ENCODE measurements around the gene RAD23B. TPM values are rescaled to one million over a fixed set of nuclear protein-coding genes. Genes with fewer than 3 reads are reported as not detected.

RAD23B gene
- total RNA-seq, 1 experiment from 2014 or later = 176 TPM

GRCh38 chr9:107276966-107277710, 5.9 kb upstream of the RAD23B start:
- Histone ChIP-seq H4K20me1 (ENCODE audit: insufficient read depth) (no peaks in the 10 kb centered on the region), H3F3A (ENCODE audit: insufficient read depth, low read depth) (peaks cover 41% of the 10 kb centered on the region), H2AFZ (no peak overlapping the region), H3K27ac (no peak overlapping the region), H3K4me3 (no peak overlapping the region), H3K27me3 (ENCODE audit: insufficient read depth, low read depth) (no peaks in the 10 kb centered on the region), H3K9me3 (ENCODE audit: insufficient read depth, low read depth) (no peaks in the 10 kb centered on the region), H3K79me2 (ENCODE audit: low read depth) (no peaks in the 10 kb centered on the region; the same call in 1 of the 2 replicates), H3K36me3 (ENCODE audit: low read depth) (no peaks in the 10 kb centered on the region), H3K4me1 (replicated peaks; ENCODE audit: insufficient read depth) (peaks cover 51% of the 10 kb centered on the region), H3K4me2 (no peak overlapping the region), H3K9me2 (ENCODE audit: insufficient read depth) (no peaks in the 10 kb centered on the region)
- no TSS peak for BruUV-seq (replicated peaks)
- DNase-seq = no peak
- TF ChIP-seq EZH2 (IDR thresholded peaks at IDR 0.05; ENCODE audit: low read depth) (no peak), CTCF (conservative IDR thresholded peaks at IDR 0.05) (no peak)
- CTCF ChIA-PET = no interaction called here
- intact Hi-C loops (cut with micrococcal nuclease; ENCODE audit: unreplicated experiment) = no loop called here
- POLR2A ChIA-PET (ENCODE audit: unreplicated experiment) = no interaction called here

- H3K27ac ChIP-seq = no peak overlapping the region
- H3K79me2 ChIP-seq (ENCODE audit: low read depth) = no peaks in the 10 kb centered on the region; the same call in 1 of the 2 replicates
- no peaks in the 10 kb centered on the region for H3K9me3 ChIP-seq (ENCODE audit: insufficient read depth, low read depth)
- CTCF ChIA-PET = no interaction called here
- TF ChIP-seq CTCF (conservative IDR thresholded peaks at IDR 0.05) = no peak
- no peak for TF ChIP-seq EZH2 (IDR thresholded peaks at IDR 0.05; ENCODE audit: low read depth)
- POLR2A ChIA-PET (ENCODE audit: unreplicated experiment) = interaction anchor here (0.6 kb wide), 1 partner anchor 238 kb away, joined by 4 read pairs; no protein-coding TSS in a partner anchor
- no peaks in the 10 kb centered on the region for H4K20me1 ChIP-seq (ENCODE audit: insufficient read depth)
- BruUV-seq (replicated peaks) = no TSS peak
- intact Hi-C loops (cut with micrococcal nuclease; ENCODE audit: unreplicated experiment) = no loop called here
- H3K4me2 ChIP-seq = no peak overlapping the region
- peaks cover 53% of the 10 kb centered on the region for H3K4me1 ChIP-seq (replicated peaks; ENCODE audit: insufficient read depth)
- H3K27me3 ChIP-seq (ENCODE audit: insufficient read depth, low read depth) = no peaks in the 10 kb centered on the region
- H3K36me3 ChIP-seq (ENCODE audit: low read depth) = no peaks in the 10 kb centered on the region
- H2AFZ ChIP-seq = no peak overlapping the region
- no peak for DNase-seq
- no peaks in the 10 kb centered on the region for H3K9me2 ChIP-seq (ENCODE audit: insufficient read depth)
- H3K4me3 ChIP-seq = no peak overlapping the region
- peaks cover 42% of the 10 kb centered on the region for H3F3A ChIP-seq (ENCODE audit: insufficient read depth, low read depth)
Observed at GRCh38 chr9:107277801-107278200, 5.3 kb upstream of the RAD23B start.

GRCh38 chr9:107279086-107279485, 4.0 kb upstream of the RAD23B start:
- Histone ChIP-seq H2AFZ (no peak overlapping the region), H3K36me3 (ENCODE audit: low read depth) (no peaks in the 10 kb centered on the region), H3K4me2 (no peak overlapping the region), H3K79me2 (ENCODE audit: low read depth) (peaks cover 10% of the 10 kb centered on the region), H3K9me2 (ENCODE audit: insufficient read depth) (no peaks in the 10 kb centered on the region), H4K20me1 (ENCODE audit: insufficient read depth) (peaks cover under 1% of the 10 kb centered on the region), H3F3A (ENCODE audit: insufficient read depth, low read depth) (peaks cover 38% of the 10 kb centered on the region), H3K27ac (no peak overlapping the region), H3K27me3 (ENCODE audit: insufficient read depth, low read depth) (no peaks in the 10 kb centered on the region), H3K4me1 (replicated peaks; ENCODE audit: insufficient read depth) (peaks cover 42% of the 10 kb centered on the region), H3K9me3 (ENCODE audit: insufficient read depth, low read depth) (no peaks in the 10 kb centered on the region), H3K4me3 (no peak overlapping the region)
- intact Hi-C loops (cut with micrococcal nuclease; ENCODE audit: unreplicated experiment) = no loop called here
- no peak for DNase-seq
- ChIA-PET POLR2A (ENCODE audit: unreplicated experiment) (no interaction called here), CTCF (no interaction called here)
- TF ChIP-seq CTCF (conservative IDR thresholded peaks at IDR 0.05) = no peak
- no peak for TF ChIP-seq EZH2 (IDR thresholded peaks at IDR 0.05; ENCODE audit: low read depth)
- BruUV-seq (replicated peaks) = no TSS peak

Data from PC-9 (cell line).